Esophagus squamous epithelium (tissue), 4 donors: ENCODE results near the gene TMEM59L.

Source experiments
- CTCF ChIP-seq, 6 experiments: fragments of 450-650 bp in 4 of 6; fragments of 200-600 bp in 2 of 6; sonication (generic) in 2 of 6; IDR thresholded peaks; one replicate each; pipeline ENCODE4 v1.5.1; 2016 to 2019; ENCODE audit warnings: antibody characterized with exemption in 6 of 6, mild to moderate bottlenecking in 4 of 6, moderate library complexity in 4 of 6
- POLR2A ChIP-seq, 4 donors: fragments of 450-650 bp; IDR thresholded peaks; one replicate each; pipeline ENCODE4 v1.6.1; 2017; ENCODE audit warnings: antibody characterized with exemption in 4 of 4, mild to moderate bottlenecking in 4 of 4, moderate library complexity in 3 of 4

GRCh38 chr19:18591735-18592385, 20.8 kb upstream of the TMEM59L start:
- TF ChIP-seq CTCF (IDR thresholded peaks at IDR 0.05) = no peak
- no peak for TF ChIP-seq POLR2A (IDR thresholded peaks at IDR 0.05)
